T1000 (cell line): ENCODE measurements around the gene TOMM22.

Source experiments
- DNase-seq: peaks from one replicate; lab custom pipeline; 2025; ENCODE audit warnings: mixed read lengths; lab: John Stamatoyannopoulos, UW

Gene TOMM22

DNA sequence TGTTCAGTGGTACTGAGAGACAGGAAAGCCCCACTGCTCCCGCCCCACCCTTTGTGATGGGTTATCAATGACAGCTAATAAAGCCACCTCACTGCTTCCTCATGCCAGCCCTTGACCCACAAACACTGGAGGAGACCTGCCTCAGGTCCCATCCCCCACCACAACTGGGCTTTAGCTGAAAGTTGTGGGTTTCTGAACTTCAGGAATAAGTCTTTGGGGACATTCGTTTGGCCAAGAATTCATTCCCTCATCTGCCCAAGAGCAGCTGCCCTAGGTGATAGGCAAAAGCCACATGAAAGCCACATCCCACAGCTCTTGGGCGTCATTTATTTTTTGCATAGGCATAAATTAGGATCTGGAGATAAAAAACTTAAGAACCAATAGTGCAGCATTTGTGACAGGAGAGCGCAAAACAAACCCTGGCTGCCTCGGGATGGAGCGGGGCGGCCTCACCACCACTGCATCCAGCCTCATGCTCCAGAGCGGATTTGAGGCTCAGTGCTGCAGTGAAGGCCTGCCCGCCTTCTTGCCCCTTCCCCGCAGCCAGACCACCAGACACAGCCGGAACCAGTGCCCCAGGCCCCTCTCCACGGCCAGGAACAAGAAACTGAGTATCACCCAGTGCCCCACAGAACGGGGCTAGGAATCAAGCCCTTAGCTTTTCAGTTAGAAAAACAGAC lies 52.8 kb downstream of the TOMM22 start:
- no peak for DNase-seq
